ENCODE results near the gene DCDC1. TPM values are rescaled to one million over a fixed set of nuclear protein-coding genes. Genes with fewer than 3 reads are reported as not detected.

Gene DCDC1
- total and polyA plus RNA-seq, 2 donors (not counting 1 experiment from before 2014, with no cell fraction given) = 0.05 to 0.17 TPM

DNA sequence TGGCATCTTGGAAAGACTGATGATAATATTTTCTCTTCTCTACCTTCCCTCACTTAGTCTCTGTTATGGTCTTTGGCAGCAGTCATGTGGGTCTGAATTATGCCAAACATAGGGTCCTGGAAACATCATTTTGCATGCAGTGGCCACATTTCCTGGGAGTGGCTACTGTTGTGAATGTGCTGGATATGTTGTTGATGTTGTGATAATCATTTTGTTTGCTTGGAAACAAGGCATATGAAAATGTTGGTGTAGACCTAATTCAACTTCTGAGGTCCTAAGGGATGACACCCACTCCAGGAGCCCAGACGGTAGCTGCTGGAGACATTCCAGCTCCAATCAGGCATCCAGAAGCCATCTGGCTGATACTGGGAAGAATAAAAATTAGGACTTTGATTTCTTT lies 109.7 kb downstream of the DCDC1 start:
- no peak overlapping the region for H3K4me2 ChIP-seq (ENCODE audit: extremely low read depth, insufficient read depth, low read length)
- no peaks in the 10 kb centered on the region for H3K79me2 ChIP-seq (ENCODE audit: control insufficient read depth, insufficient read depth, low read length)
- no peaks in the 10 kb centered on the region for H3K36me3 ChIP-seq (ENCODE audit: control insufficient read depth, insufficient read depth, low read length)
- no peaks in the 10 kb centered on the region for H3K27me3 ChIP-seq (ENCODE audit: control insufficient read depth, insufficient read depth, low read length)
- H3K9ac ChIP-seq (ENCODE audit: insufficient read depth, low read length) = no peak overlapping the region
- no peak for TF ChIP-seq EZH2 (IDR thresholded peaks at IDR 0.05; ENCODE audit: low read length, missing control alignments)
- TF ChIP-seq, protein P1, sequence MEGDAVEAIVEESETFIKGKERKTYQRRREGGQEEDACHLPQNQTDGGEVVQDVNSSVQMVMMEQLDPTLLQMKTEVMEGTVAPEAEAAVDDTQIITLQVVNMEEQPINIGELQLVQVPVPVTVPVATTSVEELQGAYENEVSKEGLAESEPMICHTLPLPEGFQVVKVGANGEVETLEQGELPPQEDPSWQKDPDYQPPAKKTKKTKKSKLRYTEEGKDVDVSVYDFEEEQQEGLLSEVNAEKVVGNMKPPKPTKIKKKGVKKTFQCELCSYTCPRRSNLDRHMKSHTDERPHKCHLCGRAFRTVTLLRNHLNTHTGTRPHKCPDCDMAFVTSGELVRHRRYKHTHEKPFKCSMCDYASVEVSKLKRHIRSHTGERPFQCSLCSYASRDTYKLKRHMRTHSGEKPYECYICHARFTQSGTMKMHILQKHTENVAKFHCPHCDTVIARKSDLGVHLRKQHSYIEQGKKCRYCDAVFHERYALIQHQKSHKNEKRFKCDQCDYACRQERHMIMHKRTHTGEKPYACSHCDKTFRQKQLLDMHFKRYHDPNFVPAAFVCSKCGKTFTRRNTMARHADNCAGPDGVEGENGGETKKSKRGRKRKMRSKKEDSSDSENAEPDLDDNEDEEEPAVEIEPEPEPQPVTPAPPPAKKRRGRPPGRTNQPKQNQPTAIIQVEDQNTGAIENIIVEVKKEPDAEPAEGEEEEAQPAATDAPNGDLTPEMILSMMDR (conservative IDR thresholded peaks at IDR 0.05 in 1 of 2, IDR thresholded peaks at IDR 0.05 in 1 of 2; ENCODE audit: low read depth in 1 of 2, low read length in 2 of 2) = no peak
- DNase-seq (ENCODE audit: low read depth in 2 of 2) = no peak
- H3K27ac ChIP-seq (ENCODE audit: insufficient read depth, low read length) = no peak overlapping the region
- H2AFZ ChIP-seq (ENCODE audit: low read length) = no peak overlapping the region
- no peaks in the 10 kb centered on the region for H3K9me3 ChIP-seq (ENCODE audit: control insufficient read depth, insufficient read depth, low read depth, low read length)
- no peaks in the 10 kb centered on the region for H3K4me1 ChIP-seq (ENCODE audit: control insufficient read depth, extremely low read depth, insufficient read depth, low read length)
- no peaks in the 10 kb centered on the region for H4K20me1 ChIP-seq (ENCODE audit: control insufficient read depth, extremely low read depth, insufficient read depth, low read length)
- no peak overlapping the region for H3K4me3 ChIP-seq (replicated peaks in 1 of 4; ENCODE audit: control extremely low read depth in 1 of 4, insufficient read depth in 1 of 4, low read depth in 3 of 4, low read length in 4 of 4)

DNA sequence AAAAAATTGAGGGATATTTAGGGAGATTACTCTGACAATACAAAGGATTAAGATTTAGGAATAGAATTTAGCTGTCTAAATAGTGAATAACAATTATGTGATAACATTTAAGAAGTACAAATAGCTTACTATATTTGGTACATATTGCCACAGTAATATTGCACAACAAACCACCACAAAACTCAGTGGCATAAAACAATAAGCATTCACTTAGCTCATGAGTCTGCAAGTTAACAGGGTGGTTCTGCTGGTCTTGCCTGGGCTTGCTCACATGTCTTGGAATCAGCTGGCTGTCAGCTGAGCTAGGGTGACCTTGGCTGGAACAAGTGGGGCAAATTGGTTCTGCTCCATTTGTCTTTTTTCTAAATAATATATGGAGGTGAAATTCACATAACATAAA lies 115.1 kb downstream of the DCDC1 start:
- H3K27ac ChIP-seq (ENCODE audit: insufficient read depth, low read length) = no peak overlapping the region
- peak; percentile 41 to 64 for DNase-seq (ENCODE audit: low read depth in 2 of 2)
- H3K79me2 ChIP-seq (ENCODE audit: control insufficient read depth, insufficient read depth, low read length) = no peaks in the 10 kb centered on the region
- no peaks in the 10 kb centered on the region for H4K20me1 ChIP-seq (ENCODE audit: control insufficient read depth, extremely low read depth, insufficient read depth, low read length)
- no peak overlapping the region for H3K4me3 ChIP-seq (replicated peaks in 1 of 4; ENCODE audit: control extremely low read depth in 1 of 4, insufficient read depth in 1 of 4, low read depth in 3 of 4, low read length in 4 of 4)
- H2AFZ ChIP-seq (ENCODE audit: low read length) = no peak overlapping the region
- no peak overlapping the region for H3K9ac ChIP-seq (ENCODE audit: insufficient read depth, low read length)
- no peaks in the 10 kb centered on the region for H3K27me3 ChIP-seq (ENCODE audit: control insufficient read depth, insufficient read depth, low read length)
- H3K4me1 ChIP-seq (ENCODE audit: control insufficient read depth, extremely low read depth, insufficient read depth, low read length) = no peaks in the 10 kb centered on the region
- H3K36me3 ChIP-seq (ENCODE audit: control insufficient read depth, insufficient read depth, low read length) = no peaks in the 10 kb centered on the region
- H3K4me2 ChIP-seq (ENCODE audit: extremely low read depth, insufficient read depth, low read length) = no peak overlapping the region
- TF ChIP-seq EZH2 (IDR thresholded peaks at IDR 0.05; ENCODE audit: low read length, missing control alignments) = no peak
- no peaks in the 10 kb centered on the region for H3K9me3 ChIP-seq (ENCODE audit: control insufficient read depth, insufficient read depth, low read depth, low read length)

DNA sequence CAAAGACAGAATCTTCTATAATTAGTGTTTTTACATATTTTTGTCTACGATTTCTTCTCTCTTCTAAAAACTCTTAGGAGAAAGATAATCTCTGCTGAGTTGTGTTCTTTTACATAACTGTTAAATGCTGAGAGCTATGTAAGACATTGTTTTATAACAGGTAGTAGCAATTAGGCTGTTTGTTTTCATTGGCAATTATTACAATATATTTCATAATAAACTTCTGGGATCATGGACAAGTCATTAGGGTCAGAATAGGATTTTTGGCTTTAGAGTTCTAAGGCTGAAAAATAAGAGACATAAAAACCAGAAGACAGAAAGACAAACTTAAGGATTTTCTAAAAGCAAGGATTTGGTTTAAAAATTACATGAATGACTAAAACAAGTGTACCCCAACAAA lies 120.8 kb downstream of the DCDC1 start:
- Histone ChIP-seq H3K9ac (ENCODE audit: insufficient read depth, low read length) (no peak overlapping the region), H3K9me3 (ENCODE audit: control insufficient read depth, insufficient read depth, low read depth, low read length) (no peaks in the 10 kb centered on the region), H3K4me2 (ENCODE audit: extremely low read depth, insufficient read depth, low read length) (no peak overlapping the region), H3K79me2 (ENCODE audit: control insufficient read depth, insufficient read depth, low read length) (no peaks in the 10 kb centered on the region), H3K27me3 (ENCODE audit: control insufficient read depth, insufficient read depth, low read length) (no peaks in the 10 kb centered on the region), H3K36me3 (ENCODE audit: control insufficient read depth, insufficient read depth, low read length) (no peaks in the 10 kb centered on the region), H4K20me1 (ENCODE audit: control insufficient read depth, extremely low read depth, insufficient read depth, low read length) (no peaks in the 10 kb centered on the region), H3K4me3 (replicated peaks in 1 of 4; ENCODE audit: control extremely low read depth in 1 of 4, insufficient read depth in 1 of 4, low read depth in 3 of 4, low read length in 4 of 4) (no peak overlapping the region), H2AFZ (ENCODE audit: low read length) (no peak overlapping the region), H3K4me1 (ENCODE audit: control insufficient read depth, extremely low read depth, insufficient read depth, low read length) (no peaks in the 10 kb centered on the region), H3K27ac (ENCODE audit: insufficient read depth, low read length) (no peak overlapping the region)
- no peak for TF ChIP-seq EZH2 (IDR thresholded peaks at IDR 0.05; ENCODE audit: low read length, missing control alignments)
- TF ChIP-seq, protein P1 (conservative IDR thresholded peaks at IDR 0.05 in 1 of 2, IDR thresholded peaks at IDR 0.05 in 1 of 2; ENCODE audit: low read depth in 1 of 2, low read length in 2 of 2) = no peak
- DNase-seq (ENCODE audit: low read depth in 2 of 2) = no peak
